ENCODE data around the gene CCDC106.

CCDC106 gene

GRCh38 chr19:55687281-55688201 is 39.5 kb downstream of the CCDC106 start:
- no peak for DNase-seq

- peak; percentile 16 for DNase-seq
Measured at GRCh38 chr19:55688422-55689218, 40.6 kb downstream of the CCDC106 start.

DNA sequence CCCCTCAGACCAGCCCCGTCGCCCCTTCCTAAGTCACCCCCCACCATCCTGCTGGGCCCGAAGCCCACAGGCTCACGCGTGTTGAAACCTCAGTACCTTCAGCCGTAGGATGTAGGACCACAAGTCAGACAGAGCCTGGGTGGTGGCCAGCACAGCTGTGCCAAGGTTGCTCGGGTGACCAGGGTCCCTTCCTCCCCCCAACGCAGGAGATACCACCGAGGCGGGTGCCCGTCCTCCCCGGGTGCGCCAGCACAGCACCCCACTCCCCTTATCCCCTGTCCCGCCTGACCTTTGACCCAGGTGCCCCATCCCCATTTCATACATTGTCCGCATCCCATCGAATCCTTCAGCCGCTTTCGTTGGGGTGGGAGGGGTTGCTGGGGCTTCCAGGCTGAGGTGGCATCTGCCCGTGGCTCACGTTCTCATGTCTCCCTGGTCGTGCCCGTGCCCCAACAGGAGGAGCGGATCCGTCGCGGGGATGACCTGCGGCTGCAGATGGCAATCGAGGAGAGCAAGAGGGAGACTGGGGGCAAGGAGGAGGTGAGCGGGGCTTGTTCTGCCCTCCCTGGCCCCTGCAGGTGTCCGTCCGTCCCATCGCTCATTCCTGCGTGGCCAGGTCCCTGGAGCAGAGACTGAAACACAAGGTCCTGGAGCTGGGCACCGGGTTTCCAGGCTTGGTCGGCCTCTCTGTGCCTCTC is 41.5 kb downstream of the CCDC106 start:
- no peak for DNase-seq

DNA sequence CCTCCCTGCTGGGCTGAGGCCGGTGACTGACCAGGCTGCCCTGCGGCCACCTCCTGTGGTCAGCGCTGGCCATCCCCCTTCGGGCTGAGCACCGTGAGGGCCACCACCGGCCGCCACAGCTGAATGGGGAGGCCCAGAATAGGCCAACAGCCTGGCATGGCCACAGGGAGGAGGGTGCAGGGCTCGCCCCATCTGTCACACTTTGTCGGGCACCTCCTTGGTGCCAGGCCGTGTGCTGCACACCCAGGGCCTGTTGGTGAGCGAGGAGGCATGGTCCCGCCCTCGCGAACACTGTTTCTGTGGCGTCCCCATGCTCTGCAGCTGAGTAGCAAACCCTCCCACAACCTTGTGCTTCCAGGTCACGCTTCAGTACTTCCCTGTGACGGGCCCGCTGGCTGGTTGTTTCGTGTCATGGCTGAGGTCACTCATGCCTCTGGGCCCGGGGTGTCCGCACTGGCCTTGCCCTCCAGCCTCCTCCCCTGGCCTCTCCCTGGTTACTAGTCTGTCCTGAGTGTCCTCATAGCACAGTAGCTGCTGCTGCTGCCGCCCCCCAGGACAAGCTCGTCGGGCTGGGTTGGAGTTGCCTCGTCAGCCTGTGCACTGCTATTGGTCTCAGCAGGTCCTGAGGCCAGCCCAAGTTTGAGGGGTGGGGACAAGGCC is 42.2 kb downstream of the CCDC106 start:
- DNase-seq: no peak

- DNase-seq: no peak
Measured at GRCh38 chr19:55690769-55691545, 42.9 kb downstream of the CCDC106 start.

DNA sequence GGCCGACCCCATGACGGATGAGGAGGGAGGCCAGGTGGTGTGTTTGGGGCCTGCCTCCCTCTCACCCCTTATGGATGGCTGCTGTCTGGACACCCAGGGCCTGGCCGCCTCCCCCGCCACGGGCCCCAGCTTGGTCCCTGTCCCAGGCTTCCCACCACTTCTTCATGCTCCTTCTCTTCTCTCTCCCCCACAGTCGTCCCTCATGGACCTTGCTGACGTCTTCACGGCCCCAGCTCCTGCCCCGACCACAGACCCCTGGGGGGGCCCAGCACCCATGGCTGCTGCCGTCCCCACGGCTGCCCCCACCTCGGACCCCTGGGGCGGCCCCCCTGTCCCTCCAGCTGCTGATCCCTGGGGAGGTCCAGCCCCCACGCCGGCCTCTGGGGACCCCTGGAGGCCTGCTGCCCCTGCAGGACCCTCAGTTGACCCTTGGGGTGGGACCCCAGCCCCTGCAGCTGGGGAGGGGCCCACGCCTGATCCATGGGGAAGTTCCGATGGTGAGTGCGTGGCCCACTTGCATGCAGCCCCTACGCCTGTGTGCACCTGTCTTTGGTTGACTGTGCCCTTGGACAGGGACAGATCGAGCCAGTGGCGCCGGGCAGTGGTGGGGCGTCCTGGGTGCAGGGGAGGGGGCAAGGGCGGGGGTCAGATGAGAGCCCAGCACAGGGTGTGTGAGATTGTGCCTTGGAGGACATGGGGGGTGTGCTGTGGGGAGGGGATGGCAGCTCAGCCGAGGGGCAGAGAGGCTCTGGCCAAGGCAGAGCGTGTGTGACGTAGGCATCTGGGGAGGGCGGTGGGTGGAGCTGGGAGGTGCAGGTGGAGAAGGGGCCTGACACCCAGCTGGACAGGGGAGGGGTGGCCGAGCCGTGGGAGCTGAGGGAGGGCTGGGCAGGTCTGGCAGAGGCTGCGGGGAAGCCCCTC is 43.8 kb downstream of the CCDC106 start:
- DNase-seq: no peak

GRCh38 chr19:55692681-55693081 is 44.7 kb downstream of the CCDC106 start:
- DNase-seq: no peak

DNA sequence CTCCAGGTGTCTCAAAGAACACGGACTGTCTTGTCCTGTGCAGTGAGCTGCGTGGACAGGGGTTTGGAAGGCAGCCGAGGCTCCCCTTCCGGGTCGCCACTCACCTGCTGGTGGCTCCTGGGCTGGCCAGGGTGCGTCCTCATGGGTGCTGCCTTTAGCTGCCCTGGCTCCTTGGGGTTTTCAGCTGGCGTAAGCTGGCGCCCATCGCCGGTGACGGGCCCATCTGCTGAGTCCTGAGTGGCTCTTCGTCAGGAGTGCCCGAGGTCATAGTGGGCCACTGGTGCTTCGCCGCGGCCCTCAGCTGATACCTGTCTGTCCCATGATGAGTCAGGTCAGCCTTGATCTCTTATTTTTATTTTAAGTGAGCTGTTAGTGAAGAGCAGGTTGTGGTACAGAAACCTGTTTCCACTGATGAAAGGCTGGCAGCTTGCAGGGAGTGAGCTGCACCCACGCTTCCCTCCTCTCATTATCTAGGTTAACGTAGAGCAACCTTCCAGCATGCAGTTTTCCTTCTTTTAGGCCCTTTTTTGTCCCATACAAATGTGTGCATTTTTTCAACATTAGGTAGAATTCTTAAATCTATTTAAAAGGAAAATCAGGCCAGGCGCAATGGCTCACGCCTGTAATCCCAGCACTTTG is 45.4 kb downstream of the CCDC106 start:
- no peak for DNase-seq

GRCh38 chr19:55694241-55694655 is 46.2 kb downstream of the CCDC106 start:
- no peak for DNase-seq

GRCh38 chr19:55694656-55695491 is 46.9 kb downstream of the CCDC106 start:
- DNase-seq: no peak

DNA sequence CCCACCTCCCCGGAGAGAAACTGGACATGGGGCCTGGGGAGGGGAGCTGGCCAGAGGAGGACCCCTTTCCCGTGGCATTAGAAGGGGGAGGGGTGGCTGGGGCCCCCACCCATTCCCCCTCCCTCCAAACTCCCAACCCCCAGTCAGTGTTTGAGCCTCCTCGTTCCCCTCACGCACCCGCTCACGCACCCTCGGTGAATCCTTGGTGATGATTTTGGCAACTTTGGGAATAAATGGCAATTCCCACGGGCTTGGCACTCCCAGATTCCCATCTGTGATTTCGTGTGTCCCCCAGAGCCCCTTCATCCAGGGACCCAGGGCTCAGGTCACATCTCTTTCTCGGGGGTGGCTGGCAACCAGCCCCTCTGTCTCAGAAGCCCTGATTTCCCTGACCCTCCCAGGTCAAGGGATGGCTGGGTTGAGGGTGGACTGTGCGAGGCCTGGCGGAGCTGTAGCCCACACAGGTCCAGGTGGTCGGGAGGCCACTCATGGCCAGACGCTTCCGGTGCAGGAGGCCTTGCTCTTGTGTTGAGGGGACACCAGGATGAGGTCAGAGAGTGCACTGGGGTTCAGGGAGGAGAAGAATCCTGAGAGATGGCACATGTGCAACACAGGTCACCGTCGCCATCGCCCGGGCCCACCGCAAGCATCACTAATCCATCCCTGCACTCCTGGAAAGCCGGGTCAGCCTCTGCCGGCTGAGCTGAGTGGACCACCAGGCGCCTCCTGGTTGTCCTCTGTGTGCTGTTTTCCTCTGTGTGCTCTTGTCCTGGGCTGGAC is 47.7 kb downstream of the CCDC106 start:
- no peak for DNase-seq

DNA sequence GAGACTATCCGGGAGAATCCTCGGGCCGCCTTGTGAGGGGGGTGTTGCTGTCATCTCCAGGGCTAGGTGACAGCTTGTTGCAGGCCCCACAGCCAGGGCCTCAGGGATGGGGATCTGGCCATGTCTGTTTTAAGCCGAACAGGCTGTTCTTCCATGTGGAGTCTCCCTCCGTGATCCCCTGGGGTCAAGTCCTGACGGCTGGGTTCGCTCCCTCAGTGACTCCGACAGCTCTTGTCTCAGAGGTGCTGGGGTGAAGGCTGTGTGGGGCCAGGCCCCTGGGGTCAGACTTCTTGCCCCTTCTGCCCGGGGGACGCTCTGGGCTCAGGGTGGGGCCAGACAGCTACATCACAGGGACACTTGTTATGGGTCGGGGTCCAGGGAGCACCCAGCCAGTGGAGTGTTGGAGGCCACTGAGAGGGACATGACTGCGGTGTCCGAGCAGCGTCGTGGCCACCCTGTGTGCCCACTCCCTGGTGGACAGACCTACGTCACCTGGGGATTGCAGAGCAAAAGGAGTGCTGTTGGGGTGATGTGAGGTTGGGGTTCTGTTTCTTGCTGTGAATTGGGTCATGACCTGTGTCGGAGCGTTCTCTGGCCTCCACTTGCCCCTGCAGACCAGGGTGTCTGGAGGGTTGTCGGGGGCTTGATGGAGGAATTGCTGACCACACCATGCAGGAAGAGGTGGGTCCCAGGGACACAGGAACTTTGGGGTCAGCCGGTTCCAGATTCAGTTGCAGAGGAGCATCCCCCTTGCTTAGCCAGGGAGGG is 48.5 kb downstream of the CCDC106 start:
- no peak for DNase-seq

DNA sequence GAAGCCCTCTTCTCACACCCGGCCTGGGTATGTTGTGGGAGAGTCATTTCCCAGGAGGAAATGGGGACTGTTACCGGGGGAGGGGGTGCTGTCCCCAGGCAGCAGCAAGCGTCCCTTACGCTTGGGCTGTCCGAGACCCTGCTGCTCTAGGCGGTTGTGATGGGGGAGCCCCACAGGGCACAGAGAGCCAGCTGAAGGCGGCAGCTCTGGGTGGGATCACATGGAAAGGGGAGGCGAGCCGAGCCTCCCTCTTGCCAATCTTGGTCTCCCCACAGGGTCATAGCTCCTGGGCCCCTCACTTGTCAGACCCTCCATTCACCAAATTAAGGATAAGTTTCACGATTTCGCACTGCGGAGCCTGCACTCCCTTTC is 49.0 kb downstream of the CCDC106 start:
- no peak for DNase-seq

GRCh38 chr19:55697698-55698097 is 49.7 kb downstream of the CCDC106 start:
- no peak for DNase-seq

DNA sequence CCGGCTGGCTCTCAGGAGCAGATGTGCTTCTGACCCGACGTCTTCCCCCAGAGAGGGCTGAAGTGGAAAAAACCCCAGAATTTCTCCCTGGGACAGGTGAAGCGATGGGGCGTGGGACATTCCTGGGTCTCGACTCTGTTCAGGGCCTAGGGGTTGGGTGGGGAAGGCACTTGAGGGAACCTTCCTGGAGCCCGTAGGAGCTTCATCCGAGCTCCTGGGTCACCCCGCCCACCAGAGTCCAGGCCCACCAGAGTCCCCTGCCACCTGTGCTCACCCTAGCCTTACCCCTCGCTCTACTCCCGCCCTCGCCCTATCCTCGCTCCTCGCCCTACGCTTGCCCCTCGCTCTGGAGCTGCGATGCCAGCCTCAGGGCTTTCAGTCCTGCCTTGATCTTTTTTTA is 50.2 kb downstream of the CCDC106 start:
- DNase-seq: no peak

DNA sequence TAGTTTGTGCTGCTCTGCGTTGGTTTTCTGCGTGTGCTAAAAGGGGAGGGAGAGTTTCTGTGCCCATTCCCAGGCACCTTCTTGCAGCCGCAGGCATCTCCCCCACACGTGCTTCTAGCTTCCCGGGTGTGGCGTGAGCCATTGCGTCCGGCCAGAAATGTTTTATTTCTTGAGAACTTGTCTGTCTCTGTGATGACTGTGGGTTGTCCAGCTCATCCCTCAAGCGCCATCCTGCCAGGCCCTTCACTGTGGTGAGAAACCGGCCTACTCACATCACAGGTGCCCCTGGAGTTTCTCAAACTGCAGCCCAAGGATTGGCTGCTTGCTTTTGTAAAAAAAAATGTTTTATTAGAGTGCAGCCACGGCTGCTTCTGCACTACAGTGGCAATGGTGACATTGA is 51.2 kb downstream of the CCDC106 start:
- no peak for DNase-seq

DNA sequence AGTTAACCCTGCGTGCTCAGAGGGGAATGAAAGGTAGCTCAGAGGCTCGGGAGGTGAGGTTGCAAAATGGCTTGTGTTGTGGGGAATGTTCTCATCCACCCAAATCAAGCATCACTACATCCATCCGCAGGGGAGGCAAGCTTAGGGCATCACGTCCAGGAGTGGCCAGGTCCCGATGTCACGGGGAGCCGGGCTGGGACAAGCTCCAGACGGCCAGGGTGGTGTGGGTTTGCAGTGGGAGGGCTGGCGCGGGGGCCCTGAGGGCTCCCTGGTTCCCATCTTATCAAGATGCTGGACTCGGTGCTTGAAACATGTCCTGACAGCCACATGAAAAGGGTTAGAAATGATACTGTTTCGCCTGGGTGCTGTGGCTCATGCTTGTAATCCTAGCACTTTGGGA is 52.8 kb downstream of the CCDC106 start:
- DNase-seq: no peak

- no peak for DNase-seq
Measured at GRCh38 chr19:55702131-55702627, 54.2 kb downstream of the CCDC106 start.
